WTC11 (cell line): ENCODE results near the gene ANKRD33. TPM values are rescaled to one million over a fixed set of nuclear protein-coding genes. Genes with fewer than 3 reads are reported as not detected.

Experiments
- ATAC-seq: fragments of 200-7000 bp; cut with Tn5 transposase; 2 replicates; pipeline ENCODE4 v1.10.0; 2021; ENCODE audit warnings: mild to moderate bottlenecking, moderate library complexity
- CTCF ChIA-PET: fragments of 300-600 bp; sonication (Branson Sonifier 250); formaldehyde crosslinking; loops from one replicate; lab custom pipeline; 2021; ENCODE audit warnings: antibody characterized with exemption; lab: Charles Lee
- POLR2A ChIA-PET: fragments of 350-600 bp; sonication (Branson Sonifier 250); formaldehyde crosslinking; loops from one replicate; lab custom pipeline; 2021; ENCODE audit warnings: antibody characterized with exemption; lab: Charles Lee
- DNase-seq: peaks from one replicate; pipeline ENCODE4 v3.0.0; 2021; ENCODE audit warnings: low spot score
- H3K27ac Mint-ChIP-seq: 2 replicates; pipeline ENCODE4 v1.8.0; 2021; ENCODE audit warnings: mixed read lengths
- H3K27me3 Mint-ChIP-seq: 2 replicates; pipeline ENCODE4 v1.8.0; 2021; ENCODE audit warnings: low read depth, mild to moderate bottlenecking, moderate library complexity, mixed read lengths
- H3K36me3 Mint-ChIP-seq: 2 replicates; pipeline ENCODE4 v1.8.0; 2021; ENCODE audit warnings: mixed read lengths
- H3K4me1 Mint-ChIP-seq: 2 replicates; pipeline ENCODE4 v1.8.0; 2022; ENCODE audit warnings: mixed read lengths
- H3K4me3 Mint-ChIP-seq: 2 replicates; pipeline ENCODE4 v1.8.0; 2021; ENCODE audit warnings: mild to moderate bottlenecking, moderate library complexity, mixed read lengths
- H3K9me3 Mint-ChIP-seq: 2 replicates; pipeline ENCODE4 v1.8.0; 2021; ENCODE audit warnings: mixed read lengths
- AFF4 ChIP-seq: sonication (generic); formaldehyde crosslinking; IDR thresholded peaks from 2 replicates; pipeline ENCODE4 v1.8.1; 2023; ENCODE audit warnings: mild to moderate bottlenecking, missing genetic modification reagents, borderline replicate concordance
- ATF1 ChIP-seq: sonication (generic); formaldehyde crosslinking; IDR thresholded peaks from 2 replicates; pipeline ENCODE4 v1.8.1; 2023; ENCODE audit warnings: mild to moderate bottlenecking, moderate library complexity, missing genetic modification reagents
- ATF3 ChIP-seq: sonication (generic); formaldehyde crosslinking; conservative IDR thresholded peaks from 2 replicates; pipeline ENCODE4 v1.8.1; 2022; ENCODE audit warnings: mild to moderate bottlenecking, missing genetic modification reagents
- CBFB ChIP-seq: sonication (generic); formaldehyde crosslinking; IDR thresholded peaks from 2 replicates; pipeline ENCODE4 v1.8.1; 2022; ENCODE audit warnings: mild to moderate bottlenecking, low read depth, missing genetic modification reagents
- CDX4 ChIP-seq: fragments of 250-450 bp; sonication (Bioruptor Pico); IDR thresholded peaks from 2 replicates; pipeline ENCODE4 v1.9.0; 2021; ENCODE audit warnings: moderate library complexity, mild to moderate bottlenecking, inconsistent platforms, borderline replicate concordance
- CREM ChIP-seq: sonication (generic); formaldehyde crosslinking; IDR thresholded peaks from 2 replicates; pipeline ENCODE4 v1.8.1; 2022; ENCODE audit warnings: mild to moderate bottlenecking, missing genetic modification reagents, moderate library complexity
- E2F1 ChIP-seq: sonication (generic); formaldehyde crosslinking; IDR thresholded peaks from 2 replicates; pipeline ENCODE4 v1.8.0; 2022; ENCODE audit warnings: mild to moderate bottlenecking, missing genetic modification reagents
- KAT7 ChIP-seq: sonication (generic); formaldehyde crosslinking; IDR thresholded peaks from 2 replicates; pipeline ENCODE4 v1.8.1; 2023; ENCODE audit warnings: missing genetic modification reagents, mild to moderate bottlenecking, borderline replicate concordance
- MLX ChIP-seq: sonication (generic); formaldehyde crosslinking; IDR thresholded peaks from 2 replicates; pipeline ENCODE4 v1.8.1; 2023; ENCODE audit warnings: mild to moderate bottlenecking, missing genetic modification reagents, moderate library complexity
- MYBL2 ChIP-seq: sonication (generic); formaldehyde crosslinking; IDR thresholded peaks from 2 replicates; pipeline ENCODE4 v1.8.1; 2023; ENCODE audit warnings: mild to moderate bottlenecking, moderate library complexity, missing genetic modification reagents
- NR2C2 ChIP-seq: sonication (generic); formaldehyde crosslinking; IDR thresholded peaks from 2 replicates; pipeline ENCODE4 v1.8.0; 2022; ENCODE audit warnings: mild to moderate bottlenecking, missing genetic modification reagents
- PREB ChIP-seq: sonication (generic); formaldehyde crosslinking; IDR thresholded peaks from 2 replicates; pipeline ENCODE4 v1.8.1; 2022; ENCODE audit warnings: mild to moderate bottlenecking, missing genetic modification reagents, moderate library complexity, borderline replicate concordance
- SOX15 ChIP-seq: fragments of 250-450 bp; sonication (Bioruptor Pico); IDR thresholded peaks from 2 replicates; pipeline ENCODE4 v1.9.0; 2021; ENCODE audit warnings: mild to moderate bottlenecking
- SP1 ChIP-seq: sonication (generic); formaldehyde crosslinking; conservative IDR thresholded peaks from 2 replicates; pipeline ENCODE4 v1.8.1; 2022; ENCODE audit warnings: missing genetic modification reagents
- TCF7 ChIP-seq: sonication (generic); formaldehyde crosslinking; IDR thresholded peaks from 2 replicates; pipeline ENCODE4 v1.8.0; 2022; ENCODE audit warnings: mild to moderate bottlenecking, low read depth, missing genetic modification reagents, moderate library complexity
- TEAD1 ChIP-seq: sonication (generic); formaldehyde crosslinking; IDR thresholded peaks from 2 replicates; pipeline ENCODE4 v1.8.0; 2022; ENCODE audit warnings: mild to moderate bottlenecking, missing genetic modification reagents
- TP53 ChIP-seq: sonication (generic); formaldehyde crosslinking; IDR thresholded peaks from 2 replicates; pipeline ENCODE4 v1.8.1; 2023; ENCODE audit warnings: mild to moderate bottlenecking, missing genetic modification reagents
- ZNF121 ChIP-seq: sonication (generic); formaldehyde crosslinking; IDR thresholded peaks from 2 replicates; pipeline ENCODE4 v1.8.0; 2023; ENCODE audit warnings: missing genetic modification reagents
- ZNF138 ChIP-seq: sonication (generic); formaldehyde crosslinking; conservative IDR thresholded peaks from 2 replicates; pipeline ENCODE4 v1.8.1; 2022; ENCODE audit warnings: mild to moderate bottlenecking, moderate library complexity, missing genetic modification reagents
- ZNF232 ChIP-seq: sonication (generic); formaldehyde crosslinking; IDR thresholded peaks from 2 replicates; pipeline ENCODE4 v1.8.0; 2022; ENCODE audit warnings: mild to moderate bottlenecking, missing genetic modification reagents
- total RNA-seq: library from RNA; stranded (reverse); gene quantifications from 3 replicates; pipeline ENCODE4 v1.2.3, GENCODE V29; 2021

The ANKRD33 gene
- total RNA-seq, 1 experiment from 2014 or later: 1.7 TPM

- CTCF ChIA-PET: interaction anchor here (0.7 to 7.2 kb wide), 15 partner anchors 9 to 341 kb away, joined by 3 to 164 read pairs (median 5); partner anchors contain the start of gene ANKRD33
- TF ChIP-seq ZNF138 (CRISPR knock-in tag): no peak
- TF ChIP-seq NR2C2 (CRISPR knock-in tag): no peak
- TF ChIP-seq CBFB (CRISPR knock-in tag): no peak
- no peak for TF ChIP-seq CREM (CRISPR knock-in tag)
- TF ChIP-seq MLX (CRISPR knock-in tag): no peak
- TF ChIP-seq PREB: no peak
- no peak for TF ChIP-seq AFF4 (CRISPR knock-in tag)
- no peak for TF ChIP-seq E2F1 (CRISPR knock-in tag)
- TF ChIP-seq ZNF121 (CRISPR knock-in tag): no peak
- no peak for TF ChIP-seq TEAD1 (CRISPR knock-in tag)
- no peak for TF ChIP-seq ATF1 (CRISPR knock-in tag)
- no peak for TF ChIP-seq SOX15 (CRISPR knock-in tag)
- TF ChIP-seq TP53 (CRISPR knock-in tag): no peak
- no peak for TF ChIP-seq MYBL2 (CRISPR knock-in tag)
- no peak for TF ChIP-seq ATF3 (CRISPR knock-in tag)
- no peak for TF ChIP-seq CDX4 (CRISPR knock-in tag)
- no peak for TF ChIP-seq SP1
- TF ChIP-seq ZNF232 (CRISPR knock-in tag): no peak
- no peak for TF ChIP-seq KAT7
- TF ChIP-seq TCF7 (CRISPR knock-in tag): no peak
- H3K27me3 Mint-ChIP-seq: peaks cover 27% of the 10 kb centered on the region
Observed at GRCh38 chr12:51873251-51873994, 14.5 kb upstream of the ANKRD33 start.

More at GRCh38 chr12:51873251-51873994, 14.5 kb upstream of the ANKRD33 start:
- Mint-ChIP-seq H3K36me3 (no peaks in the 10 kb centered on the region), H3K4me1 (peaks cover 49% of the 10 kb centered on the region), H3K9me3 (no peaks in the 10 kb centered on the region), H3K27ac (no peak overlapping the region), H3K4me3 (no peak overlapping the region)
- POLR2A ChIA-PET: interaction anchor here (1.4 kb wide), 1 partner anchor 53 kb away, joined by 3 read pairs; no protein-coding TSS in a partner anchor
- no peak for ATAC-seq
- no peak for DNase-seq
